ENCODE measurements around the gene TMEM235.

- TF ChIP-seq CTCF (IDR thresholded peaks at IDR 0.05) (no peak), EZH2 (IDR thresholded peaks at IDR 0.05) (no peak), EZH2phosphoT487 (IDR thresholded peaks at IDR 0.05) (no peak)
Observed at GRCh38 chr17:78263063-78263735, 31.8 kb downstream of the TMEM235 start.

Measured in neural progenitor cell (in vitro differentiated cells).